ENCODE results near the gene TIMD4. TPM values are rescaled to one million over a fixed set of nuclear protein-coding genes. Genes with fewer than 3 reads are reported as not detected.

TIMD4 gene
- total RNA-seq, 1 experiment from 2014 or later = not detected

DNA sequence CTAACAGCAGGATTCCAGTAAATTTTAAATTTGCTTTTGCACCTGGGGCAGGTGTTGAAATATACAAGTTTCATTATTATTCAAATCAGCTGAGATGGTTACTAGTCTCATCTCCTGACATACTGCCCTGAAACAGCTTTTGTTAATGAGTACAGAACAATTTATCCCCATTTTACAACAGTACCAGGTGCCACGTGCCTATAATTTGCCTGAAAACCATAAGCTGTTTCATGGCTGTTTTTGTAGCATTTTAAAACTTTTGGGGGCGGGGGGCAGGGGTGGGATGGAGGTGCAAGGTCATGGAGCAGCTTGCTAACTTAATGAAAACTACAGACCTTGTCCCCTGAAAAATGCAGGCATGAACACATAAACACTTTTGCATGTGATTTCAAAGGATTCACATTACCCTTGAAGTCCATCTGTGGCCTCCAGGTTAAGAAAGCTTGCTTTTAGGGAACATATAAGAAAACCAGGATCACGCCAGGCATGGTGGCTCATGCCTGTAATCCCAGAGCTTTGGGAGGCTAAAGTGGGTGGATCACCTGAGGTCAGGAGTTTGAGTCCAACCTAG lies 42.1 kb downstream of the TIMD4 start:
- no peak for ATAC-seq
- TF ChIP-seq SIN3A (IDR thresholded peaks at IDR 0.05; ENCODE audit: borderline replicate concordance, insufficient read depth, low read depth, low read length) (no peak), TCF7L2 (IDR thresholded peaks at IDR 0.05; ENCODE audit: low read depth, low read length) (no peak), POLR2AphosphoS5 (IDR thresholded peaks at IDR 0.05; ENCODE audit: low read depth, low read length) (no peak)
- TF ChIP-seq, protein P1, sequence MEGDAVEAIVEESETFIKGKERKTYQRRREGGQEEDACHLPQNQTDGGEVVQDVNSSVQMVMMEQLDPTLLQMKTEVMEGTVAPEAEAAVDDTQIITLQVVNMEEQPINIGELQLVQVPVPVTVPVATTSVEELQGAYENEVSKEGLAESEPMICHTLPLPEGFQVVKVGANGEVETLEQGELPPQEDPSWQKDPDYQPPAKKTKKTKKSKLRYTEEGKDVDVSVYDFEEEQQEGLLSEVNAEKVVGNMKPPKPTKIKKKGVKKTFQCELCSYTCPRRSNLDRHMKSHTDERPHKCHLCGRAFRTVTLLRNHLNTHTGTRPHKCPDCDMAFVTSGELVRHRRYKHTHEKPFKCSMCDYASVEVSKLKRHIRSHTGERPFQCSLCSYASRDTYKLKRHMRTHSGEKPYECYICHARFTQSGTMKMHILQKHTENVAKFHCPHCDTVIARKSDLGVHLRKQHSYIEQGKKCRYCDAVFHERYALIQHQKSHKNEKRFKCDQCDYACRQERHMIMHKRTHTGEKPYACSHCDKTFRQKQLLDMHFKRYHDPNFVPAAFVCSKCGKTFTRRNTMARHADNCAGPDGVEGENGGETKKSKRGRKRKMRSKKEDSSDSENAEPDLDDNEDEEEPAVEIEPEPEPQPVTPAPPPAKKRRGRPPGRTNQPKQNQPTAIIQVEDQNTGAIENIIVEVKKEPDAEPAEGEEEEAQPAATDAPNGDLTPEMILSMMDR (IDR thresholded peaks at IDR 0.05) = no peak
- TF ChIP-seq, protein P2, sequence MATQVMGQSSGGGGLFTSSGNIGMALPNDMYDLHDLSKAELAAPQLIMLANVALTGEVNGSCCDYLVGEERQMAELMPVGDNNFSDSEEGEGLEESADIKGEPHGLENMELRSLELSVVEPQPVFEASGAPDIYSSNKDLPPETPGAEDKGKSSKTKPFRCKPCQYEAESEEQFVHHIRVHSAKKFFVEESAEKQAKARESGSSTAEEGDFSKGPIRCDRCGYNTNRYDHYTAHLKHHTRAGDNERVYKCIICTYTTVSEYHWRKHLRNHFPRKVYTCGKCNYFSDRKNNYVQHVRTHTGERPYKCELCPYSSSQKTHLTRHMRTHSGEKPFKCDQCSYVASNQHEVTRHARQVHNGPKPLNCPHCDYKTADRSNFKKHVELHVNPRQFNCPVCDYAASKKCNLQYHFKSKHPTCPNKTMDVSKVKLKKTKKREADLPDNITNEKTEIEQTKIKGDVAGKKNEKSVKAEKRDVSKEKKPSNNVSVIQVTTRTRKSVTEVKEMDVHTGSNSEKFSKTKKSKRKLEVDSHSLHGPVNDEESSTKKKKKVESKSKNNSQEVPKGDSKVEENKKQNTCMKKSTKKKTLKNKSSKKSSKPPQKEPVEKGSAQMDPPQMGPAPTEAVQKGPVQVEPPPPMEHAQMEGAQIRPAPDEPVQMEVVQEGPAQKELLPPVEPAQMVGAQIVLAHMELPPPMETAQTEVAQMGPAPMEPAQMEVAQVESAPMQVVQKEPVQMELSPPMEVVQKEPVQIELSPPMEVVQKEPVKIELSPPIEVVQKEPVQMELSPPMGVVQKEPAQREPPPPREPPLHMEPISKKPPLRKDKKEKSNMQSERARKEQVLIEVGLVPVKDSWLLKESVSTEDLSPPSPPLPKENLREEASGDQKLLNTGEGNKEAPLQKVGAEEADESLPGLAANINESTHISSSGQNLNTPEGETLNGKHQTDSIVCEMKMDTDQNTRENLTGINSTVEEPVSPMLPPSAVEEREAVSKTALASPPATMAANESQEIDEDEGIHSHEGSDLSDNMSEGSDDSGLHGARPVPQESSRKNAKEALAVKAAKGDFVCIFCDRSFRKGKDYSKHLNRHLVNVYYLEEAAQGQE (IDR thresholded peaks at IDR 0.05; ENCODE audit: insufficient read depth in 1 of 2, low read depth in 2 of 2, low read length in 1 of 2) = no peak
- intact Hi-C loops (cut with micrococcal nuclease; ENCODE audit: unreplicated experiment) = no loop called here

DNA sequence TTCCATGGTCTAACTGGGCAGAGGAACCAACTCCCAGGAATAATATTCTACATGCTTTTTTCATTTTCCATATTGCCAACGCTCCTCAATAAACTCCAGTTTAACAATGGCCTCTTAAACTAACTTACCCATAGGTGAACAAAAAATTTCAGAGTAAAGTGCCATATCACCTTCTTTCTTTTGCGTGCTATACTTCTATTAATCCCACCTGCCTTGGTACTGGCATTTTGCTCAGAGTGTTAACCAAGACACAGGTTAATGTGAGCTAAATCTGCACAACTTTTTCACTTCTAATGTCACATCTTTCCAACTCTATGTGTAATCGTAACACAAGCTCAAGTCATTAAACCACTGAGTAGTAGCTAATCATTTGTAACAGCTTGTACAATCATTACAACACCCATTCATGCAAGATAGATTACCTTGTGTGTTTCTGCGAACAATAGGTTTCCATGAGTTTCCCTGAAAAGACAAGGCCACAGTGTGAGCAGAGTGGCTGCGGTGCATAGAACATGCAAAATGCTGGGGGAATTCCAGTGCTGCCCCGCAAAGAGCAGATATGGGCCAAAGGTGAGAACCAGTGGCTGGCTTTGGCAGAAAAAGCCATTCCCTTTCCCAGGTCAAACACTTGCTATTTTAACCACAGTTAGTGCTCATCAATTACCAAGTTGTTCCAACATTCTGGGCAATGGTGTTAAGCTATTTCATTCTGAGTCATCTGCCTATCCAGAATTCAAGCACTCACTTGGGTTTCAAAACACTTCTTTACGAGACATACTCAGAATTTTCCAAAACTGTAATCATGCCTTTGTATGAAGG lies 42.8 kb downstream of the TIMD4 start:
- TF ChIP-seq TCF7L2 (IDR thresholded peaks at IDR 0.05; ENCODE audit: low read depth, low read length) = no peak
- TF ChIP-seq, protein P2 (IDR thresholded peaks at IDR 0.05; ENCODE audit: insufficient read depth in 1 of 2, low read depth in 2 of 2, low read length in 1 of 2) = no peak
- TF ChIP-seq SIN3A (IDR thresholded peaks at IDR 0.05; ENCODE audit: borderline replicate concordance, insufficient read depth, low read depth, low read length) = no peak

More for the DNA sequence above, 42.1 kb downstream of the TIMD4 start:
- Histone ChIP-seq H3K9me3 (ENCODE audit: control insufficient read depth, insufficient read depth, low read depth, low read length) (no peaks in the 10 kb centered on the region), H3K27ac (ENCODE audit: low read length) (no peak overlapping the region), H3K4me1 (ENCODE audit: control insufficient read depth, insufficient read depth, low read length) (no peaks in the 10 kb centered on the region), H3K36me3 (ENCODE audit: control insufficient read depth, insufficient read depth, low read length) (no peaks in the 10 kb centered on the region), H3K4me3 (ENCODE audit: low read depth in 2 of 2, low read length in 2 of 2) (no peak overlapping the region), H3K27me3 (ENCODE audit: control insufficient read depth, insufficient read depth, low read length) (no peaks in the 10 kb centered on the region)
- DNase-seq (ENCODE audit: low read depth, low spot score) = no peak
- POLR2A ChIA-PET = no interaction called here
- in situ Hi-C loops (cut with HindIII; ENCODE audit: low pct_unique_long_range_greater_than_20kb, low sequenced_read_pairs) = no loop called here
- BruUV-seq (replicated peaks) = no TSS peak
- CTCF ChIA-PET = no interaction called here

More for the DNA sequence above, 42.8 kb downstream of the TIMD4 start:
- DNase-seq (ENCODE audit: low read depth, low spot score) (no peak), ATAC-seq (no peak)
- intact Hi-C loops (cut with micrococcal nuclease; ENCODE audit: unreplicated experiment) (no loop called here), in situ Hi-C loops (cut with HindIII; ENCODE audit: low pct_unique_long_range_greater_than_20kb, low sequenced_read_pairs) (no loop called here)
- CTCF ChIA-PET = no interaction called here
- POLR2A ChIA-PET = no interaction called here
- Histone ChIP-seq H3K27ac (ENCODE audit: low read length) (no peak overlapping the region), H3K4me3 (ENCODE audit: low read depth in 2 of 2, low read length in 2 of 2) (no peak overlapping the region), H3K27me3 (ENCODE audit: control insufficient read depth, insufficient read depth, low read length) (no peaks in the 10 kb centered on the region), H3K9me3 (ENCODE audit: control insufficient read depth, insufficient read depth, low read depth, low read length) (no peaks in the 10 kb centered on the region), H3K4me1 (ENCODE audit: control insufficient read depth, insufficient read depth, low read length) (no peaks in the 10 kb centered on the region), H3K36me3 (ENCODE audit: control insufficient read depth, insufficient read depth, low read length) (no peaks in the 10 kb centered on the region)
- no TSS peak for BruUV-seq (replicated peaks)
